HUES6 (cell line): ENCODE data around the gene TMEM9.

Source experiments
- H3K27ac ChIP-seq: 2 replicates; pipeline ENCODE4 v1.7.0; 2013; ENCODE audit warnings: low read depth, mild to moderate bottlenecking, low read length, inconsistent platforms
- H3K27me3 ChIP-seq: 2 replicates; pipeline ENCODE4 v1.6.1; 2013; ENCODE audit warnings: low read length; ENCODE audit not compliant: control insufficient read depth, insufficient read depth
- H3K36me3 ChIP-seq: 2 replicates; pipeline ENCODE4 v1.6.1; 2013; ENCODE audit warnings: low read length; ENCODE audit not compliant: control insufficient read depth, insufficient read depth
- H3K4me1 ChIP-seq: 2 replicates; pipeline ENCODE4 v1.6.1; 2013; ENCODE audit warnings: low read length; ENCODE audit not compliant: control insufficient read depth, insufficient read depth
- H3K4me3 ChIP-seq: 2 replicates; pipeline ENCODE4 v1.5.1; 2013; ENCODE audit warnings: low read depth, low read length
- H3K9ac ChIP-seq: one replicate; pipeline ENCODE4 v1.6.1; 2013; ENCODE audit warnings: mild to moderate bottlenecking, low read length
- H3K9me3 ChIP-seq: 2 replicates; pipeline ENCODE4 v1.6.1; 2013; ENCODE audit warnings: low read depth, low read length; ENCODE audit not compliant: control insufficient read depth, insufficient read depth

Gene TMEM9

GRCh38 chr1:201112173-201112731, 42.0 kb downstream of the TMEM9 start, which contains the start of gene CACNA1S:
Gene CACNA1S (minus strand): TSS chr1:201112426. CDS start chr1:201112339, 87 bp downstream.
- Histone ChIP-seq H3K9me3 (no peaks in the 10 kb centered on the region), H3K27me3 (peaks cover 50% of the 10 kb centered on the region), H3K36me3 (no peaks in the 10 kb centered on the region), H3K27ac (no peak within 1 kb of the TSS), H3K4me1 (peaks cover 9% of the 10 kb centered on the region; the same call in 1 of the 2 replicates), H3K4me3 (no peak within 1 kb of the TSS), H3K9ac (no peak within 1 kb of the TSS)

DNA sequence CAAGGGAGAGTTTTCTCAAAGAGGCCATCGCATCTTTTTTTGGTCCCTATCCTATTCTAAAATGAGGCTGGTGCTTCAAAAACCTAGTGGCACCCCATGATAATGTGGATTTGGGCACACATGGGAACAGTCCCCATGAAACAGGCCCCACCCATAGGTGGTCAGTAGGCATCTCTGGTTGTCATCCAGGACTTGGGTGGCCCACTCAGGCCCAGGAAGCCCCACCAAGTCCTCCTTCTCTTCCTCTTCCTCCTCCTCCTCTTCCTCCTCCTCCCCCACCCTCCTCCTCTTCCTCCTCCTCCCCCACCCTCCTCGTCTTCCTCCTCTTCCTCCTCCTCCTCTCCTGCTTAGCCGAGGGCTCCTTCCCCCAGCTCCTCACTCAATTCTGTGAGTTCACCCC, 42.6 kb downstream of the TMEM9 start:
- Histone ChIP-seq H3K27me3 (peaks cover 46% of the 10 kb centered on the region), H3K9ac (no peak overlapping the region), H3K4me1 (peaks cover 9% of the 10 kb centered on the region; the same call in 1 of the 2 replicates), H3K4me3 (no peak overlapping the region), H3K36me3 (no peaks in the 10 kb centered on the region), H3K9me3 (no peaks in the 10 kb centered on the region), H3K27ac (no peak overlapping the region)

DNA sequence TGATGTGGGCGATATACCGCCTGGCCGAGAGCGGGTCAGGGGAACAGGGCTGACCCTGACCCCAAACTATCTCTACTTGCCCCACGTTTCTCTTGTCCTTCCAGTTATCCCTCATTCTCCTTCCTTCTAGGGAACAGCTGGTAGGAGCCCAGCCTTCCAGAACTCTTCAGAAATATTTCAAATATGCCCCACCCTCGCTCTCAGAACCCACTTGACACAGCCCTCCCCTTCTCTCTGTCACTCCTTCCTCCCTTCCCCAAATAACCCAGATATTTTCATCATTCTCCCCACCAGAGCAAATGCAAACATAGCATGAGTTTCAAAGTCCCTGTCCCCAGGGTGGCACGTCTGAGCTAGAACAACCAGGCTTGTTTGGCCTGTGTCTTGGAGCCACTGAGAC, 43.1 kb downstream of the TMEM9 start:
- Histone ChIP-seq H3K27ac (no peak overlapping the region), H3K9ac (no peak overlapping the region), H3K4me1 (peaks cover 9% of the 10 kb centered on the region; the same call in 1 of the 2 replicates), H3K9me3 (no peaks in the 10 kb centered on the region), H3K36me3 (no peaks in the 10 kb centered on the region), H3K4me3 (no peak overlapping the region), H3K27me3 (peaks cover 46% of the 10 kb centered on the region)

DNA sequence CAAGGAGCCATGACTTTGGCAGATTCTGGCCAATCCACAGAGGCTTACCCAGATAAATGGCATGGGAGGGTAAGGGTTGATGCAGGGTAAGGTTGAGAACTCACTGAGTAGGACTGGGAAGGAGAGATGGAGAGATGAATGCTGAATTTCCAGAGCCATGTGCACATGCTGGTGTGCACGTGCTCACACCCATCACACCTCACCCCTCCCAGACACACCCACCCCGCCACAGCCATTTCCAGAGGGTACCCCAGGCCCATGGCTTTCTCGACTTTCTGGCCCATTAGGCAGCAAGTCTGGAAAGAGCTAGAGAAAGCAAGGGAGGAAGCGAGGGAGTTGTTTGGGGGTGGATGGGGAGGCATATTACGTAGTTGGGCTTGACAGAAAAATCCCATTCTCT, 43.7 kb downstream of the TMEM9 start:
- Histone ChIP-seq H3K9ac (no peak overlapping the region), H3K4me3 (no peak overlapping the region), H3K27ac (no peak overlapping the region), H3K9me3 (no peaks in the 10 kb centered on the region), H3K4me1 (peaks cover 9% of the 10 kb centered on the region; the same call in 1 of the 2 replicates), H3K36me3 (no peaks in the 10 kb centered on the region), H3K27me3 (peaks cover 46% of the 10 kb centered on the region)

DNA sequence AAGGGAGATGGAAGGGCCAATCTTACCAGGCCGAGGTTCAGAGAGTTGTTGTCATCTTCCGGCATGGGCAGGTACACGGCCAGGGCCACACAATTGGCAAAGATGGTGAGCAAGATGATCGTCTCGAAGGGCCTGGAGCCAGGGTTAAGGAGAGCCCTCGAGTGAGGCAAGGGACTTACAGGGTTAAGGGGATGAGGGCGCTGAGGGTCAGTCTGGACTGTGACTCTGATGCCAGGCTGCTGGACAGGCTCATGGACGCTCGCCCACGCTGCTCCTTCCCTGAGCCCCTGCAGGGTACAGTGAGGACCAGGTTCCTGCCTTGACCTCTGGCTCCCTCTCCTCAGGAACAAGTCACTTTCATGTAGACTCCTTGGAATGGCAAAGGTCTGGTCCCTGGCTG, 44.1 kb downstream of the TMEM9 start:
- Histone ChIP-seq H3K4me1 (peaks cover 9% of the 10 kb centered on the region; the same call in 1 of the 2 replicates), H3K9me3 (no peaks in the 10 kb centered on the region), H3K27me3 (peaks cover 45% of the 10 kb centered on the region), H3K9ac (no peak overlapping the region), H3K4me3 (no peak overlapping the region), H3K27ac (no peak overlapping the region), H3K36me3 (no peaks in the 10 kb centered on the region)

- peaks cover 9% of the 10 kb centered on the region; the same call in 1 of the 2 replicates for H3K4me1 ChIP-seq
- H3K36me3 ChIP-seq = no peaks in the 10 kb centered on the region
- H3K9ac ChIP-seq = no peak overlapping the region
- H3K9me3 ChIP-seq = no peaks in the 10 kb centered on the region
- no peak overlapping the region for H3K4me3 ChIP-seq
- peaks cover 40% of the 10 kb centered on the region for H3K27me3 ChIP-seq
- no peak overlapping the region for H3K27ac ChIP-seq
These were observed 44.6 kb downstream of the TMEM9 start for GRCh38 chr1:201109651-201110050.

DNA sequence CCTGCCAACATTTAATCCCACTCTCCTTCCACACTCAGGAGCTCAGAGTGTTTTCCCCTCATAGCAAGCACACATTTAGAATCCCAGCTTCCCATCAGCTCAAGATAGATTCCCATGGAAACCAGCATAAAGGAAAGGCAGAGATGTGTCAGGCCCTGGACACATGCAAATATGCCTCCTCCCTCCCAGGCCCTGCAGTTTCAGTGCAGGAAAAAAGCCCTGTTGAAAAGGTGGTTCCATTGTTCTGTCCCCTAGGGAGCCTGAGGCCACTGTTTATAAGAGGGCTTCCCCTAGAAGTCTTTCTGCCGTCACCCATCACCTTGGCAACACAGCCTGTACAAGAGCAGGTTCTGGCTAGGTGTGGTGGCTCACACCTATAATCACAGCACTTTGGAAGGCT, 45.7 kb downstream of the TMEM9 start:
- Histone ChIP-seq H3K36me3 (no peaks in the 10 kb centered on the region), H3K27ac (no peak overlapping the region), H3K27me3 (peaks cover 32% of the 10 kb centered on the region), H3K4me1 (peaks cover 11% of the 10 kb centered on the region; the same call in 1 of the 2 replicates), H3K9ac (no peak overlapping the region), H3K4me3 (no peak overlapping the region), H3K9me3 (no peaks in the 10 kb centered on the region)

DNA sequence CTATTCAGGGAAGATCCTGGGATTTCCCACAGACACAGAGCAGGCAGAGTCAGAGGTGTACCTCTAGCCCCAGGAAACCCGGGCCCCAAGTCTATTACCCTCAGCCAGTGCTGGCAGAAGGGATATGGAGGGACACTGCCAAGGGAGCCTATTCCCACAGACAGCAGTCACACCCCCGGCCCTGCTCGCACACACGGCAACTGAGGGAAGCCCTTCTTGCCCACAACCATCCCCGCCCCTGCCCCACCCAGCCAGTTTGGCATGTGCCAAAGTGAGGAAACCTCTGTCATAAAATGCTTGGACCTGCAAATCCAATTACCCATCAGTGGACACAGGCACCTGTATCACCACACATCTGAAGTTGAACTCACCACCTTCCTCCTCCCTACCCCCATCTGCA, 48.6 kb downstream of the TMEM9 start:
- H3K27ac ChIP-seq = no peak overlapping the region
- H3K36me3 ChIP-seq = no peaks in the 10 kb centered on the region
- H3K4me3 ChIP-seq = no peak overlapping the region
- peaks cover 11% of the 10 kb centered on the region; the same call in 1 of the 2 replicates for H3K4me1 ChIP-seq
- H3K27me3 ChIP-seq = peaks cover 42% of the 10 kb centered on the region
- no peaks in the 10 kb centered on the region for H3K9me3 ChIP-seq
- no peak overlapping the region for H3K9ac ChIP-seq

DNA sequence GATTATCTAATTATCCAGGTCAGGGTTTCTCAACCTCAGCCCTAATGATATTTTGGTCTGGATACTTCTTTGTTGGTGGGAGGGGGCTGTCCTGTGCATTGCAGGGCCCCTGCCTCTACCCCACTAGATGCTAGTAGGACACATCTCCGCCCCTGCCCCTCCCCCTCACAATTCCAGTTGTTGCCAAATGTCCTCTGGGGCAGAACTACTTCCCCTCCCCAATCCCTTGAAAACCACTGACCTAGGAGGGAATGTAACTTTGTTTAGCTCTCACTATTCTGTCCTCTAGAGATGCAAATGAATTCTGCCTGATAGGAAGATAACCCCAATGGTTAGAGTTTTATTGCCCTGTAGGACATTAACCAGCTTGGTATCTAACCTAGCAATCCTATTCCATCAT, 50.1 kb downstream of the TMEM9 start:
- Histone ChIP-seq H3K27me3 (peaks cover 46% of the 10 kb centered on the region), H3K9me3 (no peaks in the 10 kb centered on the region), H3K9ac (no peak overlapping the region), H3K27ac (no peak overlapping the region), H3K4me1 (peaks cover 11% of the 10 kb centered on the region; the same call in 1 of the 2 replicates), H3K36me3 (no peaks in the 10 kb centered on the region), H3K4me3 (no peak overlapping the region)

DNA sequence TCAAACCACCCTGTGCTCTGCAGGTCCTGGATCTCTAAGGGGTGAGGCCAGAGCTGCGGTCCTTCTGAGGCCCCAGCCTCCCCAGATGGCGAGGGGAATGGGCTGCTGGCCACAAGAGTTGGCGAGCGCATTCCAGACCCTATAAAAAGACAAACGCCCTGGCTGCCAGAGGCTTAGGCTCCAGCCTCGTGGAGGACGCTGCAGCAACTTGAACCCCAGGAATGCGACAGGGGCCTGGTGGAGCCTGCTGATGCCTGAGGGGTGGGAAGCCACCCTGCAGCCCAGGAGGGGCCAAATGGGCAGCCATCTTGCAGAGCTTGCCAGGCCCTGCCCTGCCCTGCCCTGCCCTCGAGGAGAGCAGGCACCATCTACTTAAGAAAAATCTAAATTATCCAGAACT, 50.6 kb downstream of the TMEM9 start:
- no peaks in the 10 kb centered on the region for H3K9me3 ChIP-seq

DNA sequence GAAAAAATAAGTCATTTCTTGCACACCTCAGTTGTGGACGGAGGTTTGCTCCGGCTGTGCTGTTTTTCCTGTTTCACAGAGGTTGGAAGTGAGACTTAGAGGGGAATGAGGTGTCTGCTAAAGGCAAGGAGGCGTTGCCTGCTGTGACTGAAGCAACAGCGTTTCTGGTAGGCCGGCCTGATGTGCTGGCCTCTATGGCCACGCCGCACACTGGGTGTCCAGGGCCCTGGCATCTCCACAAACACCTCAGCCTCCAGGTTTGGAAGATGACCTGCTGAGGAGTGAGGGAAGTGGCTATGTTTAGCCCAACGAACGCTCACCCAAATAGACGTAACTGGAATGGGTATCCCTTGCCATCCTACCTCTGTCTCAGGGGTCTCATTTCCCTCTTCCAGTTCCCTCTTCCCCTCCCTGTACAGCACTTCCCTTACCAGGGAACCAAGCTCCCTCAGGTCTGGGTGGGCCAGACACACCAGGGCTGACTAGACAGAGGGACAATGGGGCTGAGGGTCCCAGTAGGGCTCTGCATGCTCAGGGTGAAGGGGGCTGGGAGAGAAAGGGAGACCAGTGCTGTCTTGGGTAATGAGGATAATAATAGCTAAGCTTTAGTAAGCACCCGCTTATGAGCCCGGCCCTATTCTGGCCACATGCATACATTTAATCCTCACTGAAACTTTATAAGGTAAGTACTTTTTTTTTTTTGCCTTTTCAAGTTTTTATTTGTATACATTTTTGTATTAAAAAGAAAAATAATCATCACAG, 53.9 kb downstream of the TMEM9 start:
- H3K9ac ChIP-seq = no peak overlapping the region
- H3K27me3 ChIP-seq = peaks cover 40% of the 10 kb centered on the region
- no peaks in the 10 kb centered on the region for H3K9me3 ChIP-seq
- H3K4me1 ChIP-seq = peaks cover 6% of the 10 kb centered on the region; the same call in 1 of the 2 replicates
- no peak overlapping the region for H3K4me3 ChIP-seq
- no peak overlapping the region for H3K27ac ChIP-seq
- H3K36me3 ChIP-seq = no peaks in the 10 kb centered on the region

More for the DNA sequence above, 50.6 kb downstream of the TMEM9 start:
- peaks cover 46% of the 10 kb centered on the region for H3K27me3 ChIP-seq
- H3K4me1 ChIP-seq = peaks cover 10% of the 10 kb centered on the region; the same call in 1 of the 2 replicates
- H3K27ac ChIP-seq = no peak overlapping the region
- no peaks in the 10 kb centered on the region for H3K36me3 ChIP-seq
- no peak overlapping the region for H3K9ac ChIP-seq
- H3K4me3 ChIP-seq = no peak overlapping the region
